Measurements from ENCODE around the gene NACC2.

The NACC2 gene

GRCh38 chr9:136001231-136001630, 93.9 kb downstream of the NACC2 start:
- no peak overlapping the region for H3K27ac ChIP-seq

GRCh38 chr9:135998410-135999071, 96.5 kb downstream of the NACC2 start:
- TF ChIP-seq CTCF (IDR thresholded peaks at IDR 0.05) = no peak
- Histone ChIP-seq H3K4me1 (no peaks in the 10 kb centered on the region), H2AFZ (no peak overlapping the region), H3K9ac (no peak overlapping the region), H3K27me3 (ENCODE audit: control insufficient read depth, insufficient read depth, low read length) (no peaks in the 10 kb centered on the region), H3K9me3 (ENCODE audit: control insufficient read depth, low read length) (no peaks in the 10 kb centered on the region), H3K27ac (no peak overlapping the region), H3K4me2 (ENCODE audit: low read length) (no peak overlapping the region), H3K36me3 (ENCODE audit: control insufficient read depth, insufficient read depth, low read length) (no peaks in the 10 kb centered on the region), H3K79me2 (no peaks in the 10 kb centered on the region), H3K4me3 (ENCODE audit: low read depth, low read length) (no peak overlapping the region)

More at GRCh38 chr9:136001231-136001630, 93.9 kb downstream of the NACC2 start:
- no peak overlapping the region for H3K9ac ChIP-seq
- H3K36me3 ChIP-seq (ENCODE audit: control insufficient read depth, insufficient read depth, low read length) = no peaks in the 10 kb centered on the region
- H3K4me3 ChIP-seq (ENCODE audit: low read depth, low read length) = no peak overlapping the region
- no peak overlapping the region for H3K4me2 ChIP-seq (ENCODE audit: low read length)
- no peak overlapping the region for H2AFZ ChIP-seq
- TF ChIP-seq CTCF (IDR thresholded peaks at IDR 0.05) = no peak
- H3K4me1 ChIP-seq = no peaks in the 10 kb centered on the region
- H3K27me3 ChIP-seq (ENCODE audit: control insufficient read depth, insufficient read depth, low read length) = no peaks in the 10 kb centered on the region
- H3K9me3 ChIP-seq (ENCODE audit: control insufficient read depth, low read length) = no peaks in the 10 kb centered on the region
- H3K79me2 ChIP-seq = no peaks in the 10 kb centered on the region

GRCh38 chr9:135998016-135998380, 97.1 kb downstream of the NACC2 start:
- TF ChIP-seq CTCF (IDR thresholded peaks at IDR 0.05) = no peak
- Histone ChIP-seq H3K4me2 (ENCODE audit: low read length) (no peak overlapping the region), H3K79me2 (no peaks in the 10 kb centered on the region), H3K27ac (no peak overlapping the region), H3K9ac (no peak overlapping the region), H3K4me3 (ENCODE audit: low read depth, low read length) (no peak overlapping the region), H3K36me3 (ENCODE audit: control insufficient read depth, insufficient read depth, low read length) (no peaks in the 10 kb centered on the region), H3K4me1 (no peaks in the 10 kb centered on the region), H2AFZ (no peak overlapping the region), H3K27me3 (ENCODE audit: control insufficient read depth, insufficient read depth, low read length) (no peaks in the 10 kb centered on the region), H3K9me3 (ENCODE audit: control insufficient read depth, low read length) (no peaks in the 10 kb centered on the region)

GRCh38 chr9:135997090-135998015, 97.7 kb downstream of the NACC2 start:
- no peak overlapping the region for H3K27ac ChIP-seq
- no peak overlapping the region for H3K4me2 ChIP-seq (ENCODE audit: low read length)
- no peaks in the 10 kb centered on the region for H3K36me3 ChIP-seq (ENCODE audit: control insufficient read depth, insufficient read depth, low read length)
- no peaks in the 10 kb centered on the region for H3K9me3 ChIP-seq (ENCODE audit: control insufficient read depth, low read length)
- H3K9ac ChIP-seq = no peak overlapping the region
- no peaks in the 10 kb centered on the region for H3K79me2 ChIP-seq
- no peak overlapping the region for H2AFZ ChIP-seq
- H3K4me3 ChIP-seq (ENCODE audit: low read depth, low read length) = no peak overlapping the region
- no peaks in the 10 kb centered on the region for H3K4me1 ChIP-seq
- no peak for TF ChIP-seq CTCF (IDR thresholded peaks at IDR 0.05)
- H3K27me3 ChIP-seq (ENCODE audit: control insufficient read depth, insufficient read depth, low read length) = no peaks in the 10 kb centered on the region

Data from parathyroid adenoma (tissue), 2 donors.